Endometrial microvascular endothelial cells (primary cell): ENCODE data around the gene NUDT3. TPM values are rescaled to one million over a fixed set of nuclear protein-coding genes. Genes with fewer than 3 reads are reported as not detected.
"Not testable (repeated sequence)": the region's sequence is repeated elsewhere in the genome, so short reads cannot be mapped to it uniquely, and the experiment has no call there.

ENCODE experiments used
- in situ Hi-C: cut with HindIII; loops from 2 replicates; pipeline ENCODE4 v1.10.0; 2017; ENCODE audit warnings: low sequenced_read_pairs, low pct_unique_long_range_greater_than_20kb; ENCODE audit errors: inconsistent ontology term
- total RNA-seq: library from RNA; depleted of rRNA; stranded (reverse); fragments of >200 nt; gene quantifications from one replicate; pipeline ENCODE4 v1.2.3, GENCODE V29; 2015; ENCODE audit errors: inconsistent ontology term

The NUDT3 gene
- total RNA-seq, 1 donor from 2014 or later, result 28.3 TPM

GRCh38 chr6:34276881-34277762 is 115.3 kb downstream of the NUDT3 start:
- in situ Hi-C loops, result no loop called here

- in situ Hi-C loops, result no loop called here
These were observed 116.3 kb downstream of the NUDT3 start for GRCh38 chr6:34276191-34276590.

GRCh38 chr6:34275128-34275804 is 117.2 kb downstream of the NUDT3 start:
- in situ Hi-C loops, result no loop called here

GRCh38 chr6:34274129-34274528 is 118.3 kb downstream of the NUDT3 start:
- in situ Hi-C loops, result no loop called here

- in situ Hi-C loops, result no loop called here
These were observed 119.1 kb downstream of the NUDT3 start for GRCh38 chr6:34273242-34273805.

GRCh38 chr6:34272013-34272926 is 120.2 kb downstream of the NUDT3 start:
- in situ Hi-C loops, result no loop called here

- in situ Hi-C loops, result not testable (repeated sequence)
These were observed 122.7 kb downstream of the NUDT3 start for GRCh38 chr6:34269658-34270341.

- in situ Hi-C loops, result not testable (repeated sequence)
These were observed 123.3 kb downstream of the NUDT3 start for GRCh38 chr6:34269132-34269531.

GRCh38 chr6:34267746-34268145 is 124.7 kb downstream of the NUDT3 start:
- in situ Hi-C loops, result no loop called here

GRCh38 chr6:34263484-34263883 is 129.0 kb downstream of the NUDT3 start:
- in situ Hi-C loops, result not testable (repeated sequence)

- in situ Hi-C loops, result no loop called here
These were observed 131.7 kb downstream of the NUDT3 start for GRCh38 chr6:34260576-34261267.

GRCh38 chr6:34259529-34260069 is 132.9 kb downstream of the NUDT3 start:
- in situ Hi-C loops, result no loop called here

GRCh38 chr6:34252395-34252794 is 140.1 kb downstream of the NUDT3 start:
- in situ Hi-C loops, result not testable (repeated sequence)

GRCh38 chr6:34249469-34250261 is 142.8 kb downstream of the NUDT3 start:
- in situ Hi-C loops, result no loop called here

GRCh38 chr6:34248727-34249468 is 143.6 kb downstream of the NUDT3 start, which contains the start of gene SMIM29:
TSS of gene SMIM29 (minus strand) at chr6:34249006. CDS start at chr6:34247791, 1,215 bp downstream.
- in situ Hi-C loops, result no loop called here

GRCh38 chr6:34248198-34248726 is 144.2 kb downstream of the NUDT3 start:
- in situ Hi-C loops, result no loop called here
